ENCODE data around the gene ALPK1.
"Not testable (repeated sequence)": the region's sequence is repeated elsewhere in the genome, so short reads cannot be mapped to it uniquely, and the experiment has no call there.

The ALPK1 gene

DNA sequence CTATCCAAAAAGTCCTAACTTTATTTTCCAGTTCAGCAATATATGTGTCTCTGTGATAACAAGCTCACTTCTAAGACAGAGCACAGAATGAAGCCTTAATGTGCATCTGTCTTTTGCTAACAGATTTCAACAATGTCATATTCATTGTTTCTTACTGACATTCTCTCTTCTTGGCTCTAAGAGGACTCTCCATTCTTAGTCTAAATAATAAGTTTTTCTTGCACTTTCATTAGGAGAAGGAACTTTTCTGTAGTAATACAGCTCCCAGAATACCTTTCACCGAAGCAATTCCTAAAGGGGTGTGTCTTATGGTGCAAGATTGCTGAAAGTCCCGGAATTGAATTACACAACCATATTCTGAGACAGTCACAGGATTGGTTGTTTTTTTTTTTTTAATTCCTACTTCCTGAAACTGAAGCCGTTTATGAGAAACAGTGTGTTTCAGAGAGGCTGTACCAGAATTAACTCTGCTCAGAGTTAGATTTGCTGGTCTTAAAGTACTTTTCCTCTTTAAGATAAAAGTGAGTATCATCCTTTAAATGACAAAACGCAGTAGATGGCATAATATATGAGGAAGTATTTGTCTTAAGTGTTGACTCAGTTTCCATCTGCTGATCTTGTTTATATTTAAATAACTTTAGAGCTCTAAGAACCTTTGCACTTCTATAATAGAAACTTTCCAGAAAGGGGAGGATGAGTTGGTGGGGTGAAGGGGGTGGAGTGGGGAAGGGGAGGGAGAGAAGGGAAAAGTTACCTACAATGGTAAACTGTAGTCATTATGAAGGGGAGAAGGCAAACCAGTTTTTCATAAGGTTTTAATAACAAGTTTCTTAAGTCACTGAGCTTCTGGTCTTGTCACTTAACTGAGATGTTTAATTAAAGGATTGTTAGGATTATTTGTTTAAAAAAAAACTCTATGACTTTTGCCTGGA, at the start of gene ALPK1:
ALPK1 (plus strand) TSS at position 421 of the 932 bp plus-strand sequence.
- DNase-seq (ENCODE audit: low read depth in 2 of 2, low spot score in 1 of 2) = no peak

DNA sequence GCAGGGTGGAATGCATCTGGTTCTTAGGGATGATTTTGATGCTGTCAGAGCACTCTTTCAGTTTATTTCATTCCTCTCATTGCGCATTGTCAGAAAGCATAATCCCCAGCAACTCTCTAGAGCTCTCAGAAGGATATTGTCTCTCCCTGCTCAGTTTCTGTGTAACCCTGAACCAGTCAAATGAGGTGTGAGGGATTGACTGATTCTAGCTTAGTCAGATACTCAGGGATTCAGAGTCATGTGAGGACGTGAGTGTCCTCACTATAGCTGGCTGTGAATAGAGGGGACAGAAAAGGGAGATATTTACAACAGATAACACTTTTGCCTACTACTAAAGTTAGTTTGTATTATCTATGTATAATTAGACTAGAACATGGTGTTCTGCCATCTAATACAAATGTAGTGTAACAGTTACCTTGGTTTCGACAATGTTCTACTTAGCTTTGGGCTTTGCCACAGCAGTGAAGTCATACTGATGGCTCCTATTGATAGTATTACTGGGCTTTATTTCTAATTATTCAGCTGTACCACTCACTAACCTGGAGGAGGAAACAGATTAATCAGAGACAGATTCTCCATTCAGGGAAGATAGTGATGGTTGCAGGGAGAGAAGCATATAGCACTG, 46.0 kb upstream of the ALPK1 start:
- DNase-seq (ENCODE audit: low read depth in 2 of 2, low spot score in 1 of 2) = no peak

DNA sequence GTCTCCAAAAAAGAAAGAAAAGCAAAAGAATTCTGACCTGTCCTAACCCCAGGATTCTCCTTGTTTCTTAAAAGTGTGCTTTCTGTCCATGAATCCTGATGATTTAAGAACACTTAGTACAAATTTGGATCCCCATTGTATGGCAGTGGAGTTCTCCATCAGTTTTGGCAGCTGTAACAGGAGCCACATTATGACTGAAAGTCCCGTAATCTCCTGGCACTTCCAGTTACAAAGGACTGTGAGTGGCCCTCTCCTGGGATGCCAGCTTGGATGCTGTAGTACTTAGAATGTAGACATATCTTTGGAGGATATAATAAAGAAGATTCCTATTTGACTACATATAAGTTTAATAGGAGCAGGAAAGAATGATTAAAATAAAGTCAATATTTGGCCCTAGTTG, 44.9 kb upstream of the ALPK1 start:
- no peak for DNase-seq (ENCODE audit: low read depth in 2 of 2, low spot score in 1 of 2)

- no peak for DNase-seq (ENCODE audit: low read depth in 2 of 2, low spot score in 1 of 2)
Measured at GRCh38 chr4:112253382-112254000, 43.7 kb upstream of the ALPK1 start.

DNA sequence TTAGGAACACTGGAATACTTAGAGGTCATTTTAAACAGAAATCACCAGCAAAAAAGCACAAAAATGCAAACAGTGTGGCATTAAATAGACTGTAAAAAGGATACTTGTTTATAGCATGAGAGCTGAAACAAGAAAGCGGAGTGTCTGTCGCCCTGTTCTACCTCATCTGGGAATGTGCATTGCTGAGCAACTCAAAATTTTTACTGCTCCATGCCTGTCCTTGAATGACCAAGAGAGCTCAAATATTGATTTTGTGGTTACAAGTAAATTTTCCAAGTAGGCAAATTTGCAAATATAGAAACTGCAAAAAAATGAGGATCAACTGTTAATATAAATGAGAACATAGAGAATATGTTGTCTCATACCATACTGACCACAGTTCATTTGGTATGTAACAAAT, 40.1 kb upstream of the ALPK1 start:
- no peak for DNase-seq (ENCODE audit: low read depth in 2 of 2, low spot score in 1 of 2)

- DNase-seq (ENCODE audit: low read depth in 2 of 2, low spot score in 1 of 2) = no peak
Measured at GRCh38 chr4:112266823-112267222, 30.3 kb upstream of the ALPK1 start.

GRCh38 chr4:112270051-112270450, 27.1 kb upstream of the ALPK1 start:
- no peak for DNase-seq (ENCODE audit: low read depth in 2 of 2, low spot score in 1 of 2)

DNA sequence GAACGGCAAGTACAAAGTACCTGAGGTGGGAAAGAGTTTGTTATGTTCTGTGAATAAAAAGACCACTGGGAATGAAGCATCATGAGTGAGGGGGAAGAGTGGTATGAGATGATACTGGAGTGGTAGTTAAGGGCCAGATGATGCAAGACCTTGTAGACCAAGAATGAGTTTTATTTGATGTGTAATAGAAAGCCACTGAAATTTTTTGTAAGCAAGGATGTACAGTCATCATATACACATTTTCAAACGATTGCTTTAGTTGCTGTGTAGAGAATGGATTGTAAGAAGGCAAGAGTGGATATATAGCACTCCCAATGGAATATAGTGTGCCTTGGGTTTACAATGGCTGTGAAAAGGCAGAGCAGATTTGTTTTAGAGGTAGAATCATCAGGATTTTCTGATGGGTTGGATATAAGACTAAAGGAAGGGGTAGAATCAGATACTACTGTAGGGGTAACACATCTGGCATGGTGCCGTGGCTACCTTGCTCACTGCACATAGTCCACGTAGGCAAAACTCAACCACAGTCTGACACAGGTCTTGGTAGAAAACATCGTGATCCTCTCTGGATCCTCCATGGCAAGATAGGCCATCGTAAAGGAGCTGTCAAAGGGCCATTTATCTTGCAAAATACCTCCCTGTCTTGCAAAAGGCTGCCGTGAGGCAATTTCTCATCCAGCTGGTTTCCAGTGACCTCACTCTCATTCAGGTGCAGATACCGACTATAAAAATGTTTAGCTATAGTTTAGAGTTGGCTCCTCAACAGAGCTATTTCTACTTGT, 26.3 kb upstream of the ALPK1 start:
- DNase-seq (ENCODE audit: low read depth in 2 of 2, low spot score in 1 of 2) = no peak

DNA sequence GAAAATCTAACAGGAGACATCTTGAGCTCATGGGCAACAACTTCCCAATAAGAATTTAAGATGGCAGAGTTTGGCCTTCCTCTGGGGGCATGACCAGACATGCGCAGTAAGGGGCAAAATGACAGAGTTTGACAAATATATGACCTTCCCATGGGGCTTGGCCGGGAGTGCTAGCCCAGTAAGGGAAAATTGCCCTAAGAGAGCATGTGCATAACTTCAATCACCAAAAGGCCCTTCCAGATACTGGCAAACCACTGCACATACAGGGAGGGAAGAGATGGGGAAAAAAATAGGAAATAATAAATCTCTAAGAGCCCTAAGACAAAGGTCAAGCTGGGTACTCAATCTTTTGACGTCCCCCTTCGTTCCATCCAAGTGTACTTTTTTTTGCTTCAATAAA, 24.9 kb upstream of the ALPK1 start:
- DNase-seq (ENCODE audit: low read depth in 2 of 2, low spot score in 1 of 2) = no peak

- no peak for DNase-seq (ENCODE audit: low read depth in 2 of 2, low spot score in 1 of 2)
Measured at GRCh38 chr4:112274959-112275358, 22.2 kb upstream of the ALPK1 start.

- DNase-seq (ENCODE audit: low read depth in 2 of 2, low spot score in 1 of 2) = no peak
Measured at GRCh38 chr4:112276113-112276512, 21.1 kb upstream of the ALPK1 start.

- no peak for DNase-seq (ENCODE audit: low read depth in 2 of 2, low spot score in 1 of 2)
Measured at GRCh38 chr4:112277220-112277619, 19.9 kb upstream of the ALPK1 start.

GRCh38 chr4:112277705-112278448, 19.3 kb upstream of the ALPK1 start:
- DNase-seq (ENCODE audit: low read depth in 2 of 2, low spot score in 1 of 2) = no peak

- no peak for DNase-seq (ENCODE audit: low read depth in 2 of 2, low spot score in 1 of 2)
Measured at GRCh38 chr4:112279025-112279881, 17.9 kb upstream of the ALPK1 start.

GRCh38 chr4:112279882-112280315, 17.3 kb upstream of the ALPK1 start:
- no peak for DNase-seq (ENCODE audit: low read depth in 2 of 2, low spot score in 1 of 2)

GRCh38 chr4:112280386-112281056, 16.6 kb upstream of the ALPK1 start:
- DNase-seq (ENCODE audit: low read depth in 2 of 2, low spot score in 1 of 2) = no peak

GRCh38 chr4:112281895-112282398, 15.2 kb upstream of the ALPK1 start:
- not testable (repeated sequence) for DNase-seq (ENCODE audit: low read depth in 2 of 2, low spot score in 1 of 2)

GRCh38 chr4:112282860-112283667, 14.1 kb upstream of the ALPK1 start:
- no peak for DNase-seq (ENCODE audit: low read depth in 2 of 2, low spot score in 1 of 2)

Measured in stimulated activated CD8-positive, alpha-beta memory T cell treated with anti-CD3 and anti-CD28 coated beads, Interleukin-4, amount 100 ng/mL, for 1 hour (primary cell).